GM10266 (cell line): Measurements from ENCODE around the gene KRTAP10-5.
"Not testable (repeated sequence)": the region's sequence is repeated elsewhere in the genome, so short reads cannot be mapped to it uniquely, and the experiment has no call there.

Source experiments
- DNase-seq: peaks from one replicate; pipeline ENCODE4 v3.0.0; 2012; ENCODE audit errors: extremely low spot score
- CTCF ChIP-seq: IDR thresholded peaks from 2 replicates; pipeline ENCODE4 v1.5.1; 2012; ENCODE audit warnings: mild to moderate bottlenecking, low read depth; ENCODE audit not compliant: control insufficient read depth, insufficient read depth; ENCODE audit errors: missing control alignments

The KRTAP10-5 gene

GRCh38 chr21:44592446-44593311, 12.3 kb upstream of the KRTAP10-5 start, which contains the start of gene KRTAP10-6:
Gene KRTAP10-6, minus strand, starts transcription at chr21:44592505. Its CDS starts 21 bp downstream, at chr21:44592484.
- no peak for DNase-seq
- TF ChIP-seq CTCF, result no peak

GRCh38 chr21:44591801-44592130, 11.4 kb upstream of the KRTAP10-5 start:
- DNase-seq, result not testable (repeated sequence)

- not testable (repeated sequence) for DNase-seq
Observed at GRCh38 chr21:44590897-44591800, 10.7 kb upstream of the KRTAP10-5 start.

- DNase-seq, result no peak
- TF ChIP-seq CTCF, result no peak
Observed at GRCh38 chr21:44590311-44590721, 9.9 kb upstream of the KRTAP10-5 start.

GRCh38 chr21:44589586-44590305, 9.3 kb upstream of the KRTAP10-5 start:
- DNase-seq, result no peak

GRCh38 chr21:44589094-44589493, 8.7 kb upstream of the KRTAP10-5 start:
- no peak for DNase-seq
- TF ChIP-seq CTCF, result no peak

More at GRCh38 chr21:44589586-44590305, 9.3 kb upstream of the KRTAP10-5 start:
- TF ChIP-seq CTCF, result no peak

- no peak for DNase-seq
- no peak for TF ChIP-seq CTCF
Observed at GRCh38 chr21:44585892-44586291, 5.5 kb upstream of the KRTAP10-5 start.
